IgD-negative memory B cell (primary cell): ENCODE results near the gene KDSR. TPM values are rescaled to one million over a fixed set of nuclear protein-coding genes. Genes with fewer than 3 reads are reported as not detected.

Experiments
- H3K27ac Mint-ChIP-seq, 3 donors: one replicate each; pipeline ENCODE4 v1.8.0; 2020 to 2022; ENCODE audit warnings: mild to moderate bottlenecking in 3 of 3, mixed read lengths in 3 of 3, moderate library complexity in 1 of 3
- H3K27me3 Mint-ChIP-seq: one replicate; pipeline ENCODE4 v1.8.0; 2021; ENCODE audit warnings: mixed read lengths
- H3K36me3 Mint-ChIP-seq: one replicate; pipeline ENCODE4 v1.8.0; 2020; ENCODE audit warnings: mild to moderate bottlenecking, mixed read lengths
- H3K4me1 Mint-ChIP-seq, 3 donors: one replicate each; pipeline ENCODE4 v1.8.0; 2020 to 2022; ENCODE audit warnings: mixed read lengths in 3 of 3, mild to moderate bottlenecking in 1 of 3
- H3K4me3 Mint-ChIP-seq, 4 donors: one replicate each; pipeline ENCODE4 v1.8.0; 2020 to 2022; ENCODE audit warnings: mild to moderate bottlenecking in 4 of 4, mixed read lengths in 4 of 4, moderate library complexity in 3 of 4
- H3K9me3 Mint-ChIP-seq, 3 donors: one replicate each; pipeline ENCODE4 v1.8.0; 2020 to 2021; ENCODE audit warnings: mixed read lengths in 3 of 3, mild to moderate bottlenecking in 1 of 3
- polyA plus RNA-seq: library from polyadenylated mRNA; unstranded; fragments of 300-500 nt; fragmentation: Illumina TruSeq; gene quantifications from one replicate; pipeline ENCODE4 v1.2.3, GENCODE V29; 2021

KDSR gene
- polyA plus RNA-seq, 1 donor from 2014 or later, result 40.2 TPM

DNA sequence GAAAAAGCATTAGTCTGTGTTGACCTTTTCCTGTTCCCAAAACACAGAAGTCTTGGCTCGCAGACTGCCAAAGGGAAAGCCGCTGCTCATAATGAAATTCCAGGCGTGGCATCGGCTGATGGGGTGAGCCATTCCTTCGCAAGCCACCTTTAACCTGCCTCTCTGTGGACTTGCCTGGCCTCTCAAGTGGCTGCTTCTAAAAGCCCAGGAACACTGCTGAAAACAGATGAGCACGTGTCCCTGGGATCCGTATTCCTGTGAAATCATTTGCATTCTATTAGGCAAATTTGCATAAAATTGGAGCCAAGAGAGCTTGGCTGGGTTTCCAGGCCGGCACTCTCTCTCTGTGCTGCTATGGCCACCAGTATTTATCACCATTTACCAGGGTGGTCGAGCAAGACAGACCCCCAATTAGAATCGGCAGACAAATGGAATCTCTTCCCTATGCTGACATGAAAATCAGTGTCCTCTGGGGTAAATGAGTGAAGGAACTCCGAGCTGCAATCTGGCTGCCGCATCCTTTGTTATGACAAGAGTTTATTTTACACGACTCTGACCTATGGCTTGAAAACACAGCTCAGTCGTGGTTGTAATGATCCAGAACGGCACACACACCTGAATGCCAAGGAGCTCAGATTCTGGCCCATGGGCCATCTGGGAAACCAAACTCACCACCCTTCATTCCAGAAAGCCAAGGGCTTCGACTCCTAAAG, 69.2 kb downstream of the KDSR start:
- Mint-ChIP-seq H3K27me3 (no peaks in the 10 kb centered on the region), H3K9me3 (no peaks in the 10 kb centered on the region), H3K4me1 (peaks cover 56 to 75% (median 63%) of the 10 kb centered on the region in 3 donors), H3K36me3 (peaks cover 7% of the 10 kb centered on the region), H3K4me3 (peak overlapping the region in 2 of 4 donors; percentile 58 to 70), H3K27ac (peak overlapping the region in 1 of 3 donors; percentile 58)

DNA sequence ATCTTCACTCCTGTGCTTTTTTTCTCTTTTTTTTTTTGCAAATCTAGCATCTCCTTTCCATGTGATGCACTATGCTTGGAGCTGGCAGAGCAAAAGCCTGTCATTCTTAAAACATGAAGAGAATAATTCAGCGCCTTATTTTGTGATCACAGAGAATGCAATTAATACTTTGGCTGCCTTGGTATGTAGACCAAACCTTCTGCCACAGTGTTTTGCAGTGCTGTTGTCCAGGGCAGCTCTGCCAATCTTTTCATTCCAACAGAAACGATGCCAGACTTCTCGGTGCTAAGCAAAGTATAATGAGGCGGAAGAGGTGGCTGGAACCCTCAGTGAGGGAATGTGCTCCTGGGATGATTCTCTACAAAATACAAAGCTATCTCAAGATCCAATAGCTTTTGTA, 73.1 kb downstream of the KDSR start:
- Mint-ChIP-seq H3K9me3 (no peaks in the 10 kb centered on the region), H3K36me3 (no peaks in the 10 kb centered on the region), H3K4me3 (peak overlapping the region; percentile 55 to 80 (median 67)), H3K27me3 (no peaks in the 10 kb centered on the region), H3K4me1 (peaks cover 45 to 73% (median 54%) of the 10 kb centered on the region in 3 donors), H3K27ac (peak overlapping the region in 2 of 3 donors; percentile 85 to 87)

DNA sequence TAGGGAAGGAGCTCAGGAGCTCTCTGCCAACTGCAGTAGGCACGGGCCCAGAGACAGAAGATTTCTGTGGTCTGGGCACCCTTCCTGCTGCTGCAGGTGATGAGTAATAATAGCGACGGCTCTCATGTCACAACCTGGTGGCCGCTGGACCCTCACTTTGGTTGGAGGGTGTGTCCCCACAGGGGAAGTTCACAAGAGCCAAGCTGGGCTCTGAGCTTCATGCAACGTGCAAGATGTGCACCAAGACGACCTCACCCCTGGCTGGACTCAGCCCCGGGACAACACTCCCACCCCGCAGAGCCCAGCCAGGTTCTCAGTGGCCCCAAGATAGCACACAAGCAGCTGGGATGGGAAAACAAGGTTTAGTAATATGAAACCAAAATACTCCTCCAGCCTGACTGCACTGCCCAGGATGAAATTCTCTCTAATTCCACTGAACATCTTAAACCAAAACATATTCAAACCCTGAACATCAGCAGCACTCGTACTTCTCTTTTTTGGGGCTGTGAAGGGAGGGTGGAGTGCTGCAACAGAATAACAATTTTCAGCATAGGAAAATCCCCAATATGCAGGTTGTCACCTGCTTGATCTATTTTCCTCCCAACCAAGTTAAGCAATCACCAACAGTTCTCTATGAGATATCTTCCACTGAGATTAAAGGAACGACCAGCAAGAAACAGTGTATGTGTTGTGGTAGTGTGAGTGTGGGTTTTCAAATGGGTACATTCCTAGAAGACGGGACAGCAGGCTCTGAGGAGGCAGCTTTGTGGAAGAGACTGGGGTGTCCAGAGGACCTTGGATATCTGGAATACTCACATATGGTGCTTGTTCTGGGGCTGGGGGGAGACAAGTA, 73.9 kb downstream of the KDSR start:
- Mint-ChIP-seq H3K4me3 (peak overlapping the region; percentile 55 to 80 (median 71)), H3K27me3 (no peaks in the 10 kb centered on the region), H3K27ac (peak overlapping the region in 2 of 3 donors; percentile 85 to 87), H3K4me1 (peaks cover 45 to 66% (median 49%) of the 10 kb centered on the region in 3 donors), H3K36me3 (no peaks in the 10 kb centered on the region), H3K9me3 (no peaks in the 10 kb centered on the region)

DNA sequence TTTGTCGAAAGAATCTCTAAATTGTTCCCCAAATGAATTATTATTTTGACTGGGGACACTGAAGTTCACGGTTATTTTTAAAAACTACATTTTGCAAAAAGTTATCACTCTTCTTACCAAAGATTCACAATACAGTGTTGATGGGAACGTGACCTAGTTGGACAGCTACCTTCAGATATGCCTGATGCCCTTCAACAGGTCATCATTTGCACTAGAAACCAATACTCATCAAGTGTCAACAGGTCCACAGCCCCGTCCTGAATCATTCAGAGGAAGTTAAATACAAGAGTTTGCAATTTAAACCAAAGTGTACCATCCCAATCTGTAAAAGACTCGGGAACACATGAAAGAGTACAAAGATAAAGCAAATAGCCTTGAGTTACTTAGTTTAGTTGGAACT, 75.7 kb downstream of the KDSR start:
- Mint-ChIP-seq H3K36me3 (peaks cover 3% of the 10 kb centered on the region), H3K4me1 (peaks cover 44 to 58% (median 49%) of the 10 kb centered on the region in 3 donors), H3K27me3 (no peaks in the 10 kb centered on the region), H3K9me3 (no peaks in the 10 kb centered on the region), H3K27ac (peak overlapping the region in 2 of 3 donors; percentile 85 to 87), H3K4me3 (peak overlapping the region in 2 of 4 donors; percentile 67 to 80)

DNA sequence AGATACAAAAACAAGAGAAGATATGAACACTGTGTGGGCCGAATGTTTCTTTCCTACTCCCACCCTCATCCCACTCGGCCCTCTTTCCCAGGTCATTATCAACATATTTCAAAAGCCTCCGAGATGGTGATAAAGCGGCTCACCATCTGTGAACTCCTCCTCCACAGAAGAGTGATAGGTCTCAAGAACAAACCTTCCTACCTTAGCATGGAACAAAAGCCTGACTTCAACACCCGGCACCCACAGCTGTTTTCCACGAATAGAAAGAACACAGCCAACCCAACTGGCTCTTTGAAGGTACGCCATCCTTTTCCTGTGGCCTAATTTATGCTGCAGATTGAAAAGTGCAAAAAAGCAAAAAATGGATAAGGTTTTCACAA, 76.2 kb downstream of the KDSR start:
- peak overlapping the region in 2 of 3 donors; percentile 85 to 87 for H3K27ac Mint-ChIP-seq
- H3K4me3 Mint-ChIP-seq, result peak overlapping the region in 3 of 4 donors; percentile 13 to 80 (median 13)
- no peaks in the 10 kb centered on the region for H3K27me3 Mint-ChIP-seq
- peaks cover 41 to 54% (median 46%) of the 10 kb centered on the region in 3 donors for H3K4me1 Mint-ChIP-seq
- H3K36me3 Mint-ChIP-seq, result peaks cover 3% of the 10 kb centered on the region
- H3K9me3 Mint-ChIP-seq, result no peaks in the 10 kb centered on the region

DNA sequence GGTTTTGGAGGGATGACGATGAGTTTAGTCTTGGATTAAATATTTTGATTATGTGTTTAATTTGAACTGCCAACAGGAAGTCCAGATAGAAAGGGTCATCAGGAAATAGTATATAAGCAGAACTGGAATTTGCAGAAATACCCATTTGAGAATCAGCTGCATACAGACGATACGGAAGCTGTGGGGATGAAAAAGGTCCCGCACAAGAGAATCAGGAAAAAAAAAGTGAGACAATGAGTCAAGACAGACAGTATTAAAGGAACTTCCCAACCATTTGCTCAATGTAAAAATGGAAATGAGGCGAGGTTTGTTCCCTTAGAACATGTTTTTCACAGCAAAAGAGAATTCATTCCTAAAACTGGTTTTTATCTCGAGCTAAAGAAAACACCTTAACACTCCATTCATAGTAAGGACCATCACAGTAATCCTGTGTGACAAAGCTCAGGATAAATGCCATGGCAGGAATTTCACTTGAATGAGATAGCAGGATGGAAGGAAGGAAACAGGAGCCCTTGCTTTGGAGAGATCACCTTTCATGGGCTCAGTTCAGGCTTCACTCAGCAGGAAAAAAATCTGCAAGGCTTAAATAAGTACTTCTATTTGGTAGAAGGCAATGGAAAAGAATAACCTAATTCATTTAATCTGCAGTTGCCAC, 76.7 kb downstream of the KDSR start:
- Mint-ChIP-seq H3K27ac (peak overlapping the region in 2 of 3 donors; percentile 85 to 87), H3K27me3 (no peaks in the 10 kb centered on the region), H3K36me3 (peaks cover 3% of the 10 kb centered on the region), H3K4me3 (peak overlapping the region in 3 of 4 donors; percentile 13 to 80 (median 21)), H3K9me3 (no peaks in the 10 kb centered on the region), H3K4me1 (peaks cover 39 to 49% (median 41%) of the 10 kb centered on the region in 3 donors)

DNA sequence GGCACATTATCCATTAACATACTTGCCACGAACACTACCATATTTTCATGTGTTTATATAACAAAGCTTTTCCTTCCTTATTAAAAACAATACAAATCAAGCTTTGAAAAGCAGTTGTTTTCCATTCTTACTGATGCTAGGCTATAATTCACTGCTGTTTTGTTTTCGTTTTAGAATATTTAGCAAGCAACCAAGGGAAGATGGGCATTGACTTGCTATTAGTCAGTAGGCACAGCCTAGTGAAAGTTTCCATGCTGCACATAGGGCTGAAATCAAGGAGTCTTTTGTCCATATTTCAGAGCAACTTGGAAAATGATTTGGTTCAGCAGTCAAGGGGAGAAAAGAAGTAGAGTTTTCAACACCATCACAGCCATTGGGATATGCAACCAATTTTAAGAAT, 78.7 kb downstream of the KDSR start:
- Mint-ChIP-seq H3K4me3 (no peak overlapping the region), H3K4me1 (peaks cover 46 to 50% (median 47%) of the 10 kb centered on the region in 3 donors), H3K27ac (no peak overlapping the region), H3K9me3 (no peaks in the 10 kb centered on the region), H3K27me3 (no peaks in the 10 kb centered on the region), H3K36me3 (peaks cover 3% of the 10 kb centered on the region)

DNA sequence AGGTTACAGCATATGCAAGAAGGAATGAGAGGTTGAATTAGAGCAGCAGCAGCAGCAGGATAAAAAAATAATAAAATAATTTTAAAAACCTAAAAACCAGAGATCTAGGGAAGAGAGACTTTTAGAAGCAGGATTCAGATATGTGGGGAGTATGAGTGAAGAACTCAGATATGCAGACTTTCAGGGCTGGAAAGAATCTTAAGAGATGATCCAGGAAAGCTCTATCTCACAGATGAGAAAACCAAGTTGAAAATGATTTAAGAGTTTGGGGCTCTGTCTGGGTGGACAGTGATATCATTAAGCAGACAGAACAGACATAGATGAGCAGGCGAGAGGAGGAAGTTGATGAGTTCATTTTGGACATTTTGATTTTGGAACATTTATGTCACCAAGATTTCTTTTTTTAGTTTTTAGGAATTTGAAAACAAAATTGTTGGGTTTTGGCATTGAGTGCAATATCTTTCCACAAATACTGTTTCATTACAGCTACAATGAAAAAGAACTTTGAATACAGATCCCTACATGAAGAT, 79.2 kb downstream of the KDSR start:
- Mint-ChIP-seq H3K4me3 (no peak overlapping the region), H3K9me3 (no peaks in the 10 kb centered on the region), H3K27me3 (no peaks in the 10 kb centered on the region), H3K4me1 (peaks cover 46 to 49% (median 49%) of the 10 kb centered on the region in 3 donors), H3K36me3 (peaks cover 3% of the 10 kb centered on the region), H3K27ac (no peak overlapping the region)

DNA sequence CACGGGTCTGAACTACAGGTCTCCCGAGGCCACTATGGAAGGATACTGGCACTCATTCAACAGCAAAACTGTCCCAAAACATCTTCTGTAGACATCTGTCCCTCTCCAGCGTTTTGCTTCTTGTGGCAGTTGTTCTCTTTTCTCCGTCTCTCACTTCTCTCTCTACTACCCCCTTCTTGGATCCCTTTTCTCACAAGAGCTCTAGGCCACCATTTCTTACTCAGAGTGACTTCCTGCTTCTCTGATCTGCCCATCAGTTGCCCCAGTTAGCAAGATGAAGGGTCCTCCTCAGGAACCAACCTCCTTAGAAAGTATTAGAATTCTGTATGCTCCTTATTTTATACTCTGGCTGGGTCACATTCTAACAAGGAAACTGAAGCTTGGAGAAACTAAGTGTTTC, 80.1 kb downstream of the KDSR start:
- no peak overlapping the region for H3K4me3 Mint-ChIP-seq
- H3K27ac Mint-ChIP-seq, result no peak overlapping the region
- no peaks in the 10 kb centered on the region for H3K27me3 Mint-ChIP-seq
- no peaks in the 10 kb centered on the region for H3K9me3 Mint-ChIP-seq
- H3K4me1 Mint-ChIP-seq, result peaks cover 38 to 46% (median 44%) of the 10 kb centered on the region in 3 donors
- peaks cover 3% of the 10 kb centered on the region for H3K36me3 Mint-ChIP-seq

DNA sequence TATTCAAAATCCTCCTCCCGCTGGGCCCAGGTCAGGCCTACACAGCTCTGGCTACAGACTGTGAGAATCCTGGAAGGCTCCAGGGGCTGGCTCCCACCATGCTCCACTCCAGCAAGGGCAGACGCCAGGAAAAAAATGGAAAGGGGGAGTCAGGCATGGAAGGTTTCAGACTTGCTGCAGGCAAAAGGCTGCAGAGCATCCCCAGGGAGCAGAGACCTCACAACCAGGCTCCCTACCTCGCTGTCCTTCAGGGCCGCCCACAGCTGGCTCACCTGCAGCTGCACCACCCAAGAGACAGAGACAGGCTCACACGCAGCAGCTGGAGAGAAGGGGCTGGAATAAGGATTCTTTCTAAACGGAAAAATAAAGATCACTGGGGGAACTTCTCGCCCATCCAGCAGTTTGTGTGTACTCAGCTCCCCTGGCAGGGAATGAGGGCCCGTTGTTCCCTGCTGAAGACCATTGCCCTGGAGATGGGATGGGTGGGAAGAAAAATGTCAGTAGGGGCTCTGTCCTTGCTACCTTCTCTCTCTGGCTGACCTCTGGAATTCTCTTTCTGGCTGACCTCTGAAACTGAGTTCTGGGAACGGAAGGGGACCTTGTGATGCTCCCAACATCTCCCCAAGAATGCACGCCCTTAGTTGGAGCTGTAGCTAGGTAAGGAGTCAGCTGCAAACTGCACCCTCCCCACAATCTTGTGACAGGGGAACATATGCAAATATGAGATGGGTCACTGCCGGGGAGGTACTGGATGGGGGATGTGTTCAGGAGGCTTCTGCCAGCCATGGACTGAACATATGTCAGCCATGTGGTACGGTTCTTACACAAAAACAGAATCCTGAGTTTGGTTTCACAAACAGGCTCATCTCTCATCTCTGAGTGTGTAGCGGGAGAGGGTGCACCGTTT, 81.9 kb downstream of the KDSR start:
- H3K27me3 Mint-ChIP-seq, result no peaks in the 10 kb centered on the region
- H3K36me3 Mint-ChIP-seq, result peaks cover 7% of the 10 kb centered on the region
- no peaks in the 10 kb centered on the region for H3K9me3 Mint-ChIP-seq
- no peak overlapping the region for H3K27ac Mint-ChIP-seq
- peak overlapping the region in 3 of 4 donors; percentile 86 to 95 (median 94) for H3K4me3 Mint-ChIP-seq
- peaks cover 37 to 41% (median 40%) of the 10 kb centered on the region in 3 donors for H3K4me1 Mint-ChIP-seq

DNA sequence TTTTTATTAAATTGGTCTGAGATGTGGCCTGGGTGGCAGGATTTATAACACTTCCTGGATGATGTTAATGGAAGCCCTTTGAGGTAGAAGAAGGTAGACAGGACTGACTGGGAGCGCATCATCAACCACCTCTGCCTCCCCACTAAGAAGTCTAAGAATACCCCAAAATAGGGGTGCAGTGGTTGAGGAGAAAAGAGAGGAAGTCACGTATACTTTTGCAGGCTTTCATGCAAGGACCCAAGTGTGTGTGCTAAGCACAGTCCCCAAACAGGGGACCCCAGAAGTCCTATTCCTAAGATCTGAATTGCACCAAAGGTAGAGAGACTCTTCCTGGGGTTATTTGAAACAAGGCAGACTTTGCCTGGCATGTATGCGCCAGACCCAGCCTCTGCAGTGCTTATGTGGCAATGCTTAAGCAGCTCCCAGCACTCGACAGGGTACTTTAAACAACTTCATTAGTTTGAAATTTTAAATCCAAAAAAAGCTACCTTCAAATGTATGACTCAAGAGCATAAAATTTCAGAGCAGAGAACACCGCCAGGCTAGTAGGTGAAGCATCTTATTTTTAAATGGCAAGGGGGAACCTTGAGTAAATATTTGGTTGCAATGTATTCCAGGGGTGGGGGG, 82.7 kb downstream of the KDSR start:
- no peak overlapping the region for H3K27ac Mint-ChIP-seq
- H3K27me3 Mint-ChIP-seq, result no peaks in the 10 kb centered on the region
- peak overlapping the region in 3 of 4 donors; percentile 86 to 95 (median 94) for H3K4me3 Mint-ChIP-seq
- H3K4me1 Mint-ChIP-seq, result peaks cover 35 to 41% (median 40%) of the 10 kb centered on the region in 3 donors
- H3K9me3 Mint-ChIP-seq, result no peaks in the 10 kb centered on the region
- peaks cover 10% of the 10 kb centered on the region for H3K36me3 Mint-ChIP-seq

DNA sequence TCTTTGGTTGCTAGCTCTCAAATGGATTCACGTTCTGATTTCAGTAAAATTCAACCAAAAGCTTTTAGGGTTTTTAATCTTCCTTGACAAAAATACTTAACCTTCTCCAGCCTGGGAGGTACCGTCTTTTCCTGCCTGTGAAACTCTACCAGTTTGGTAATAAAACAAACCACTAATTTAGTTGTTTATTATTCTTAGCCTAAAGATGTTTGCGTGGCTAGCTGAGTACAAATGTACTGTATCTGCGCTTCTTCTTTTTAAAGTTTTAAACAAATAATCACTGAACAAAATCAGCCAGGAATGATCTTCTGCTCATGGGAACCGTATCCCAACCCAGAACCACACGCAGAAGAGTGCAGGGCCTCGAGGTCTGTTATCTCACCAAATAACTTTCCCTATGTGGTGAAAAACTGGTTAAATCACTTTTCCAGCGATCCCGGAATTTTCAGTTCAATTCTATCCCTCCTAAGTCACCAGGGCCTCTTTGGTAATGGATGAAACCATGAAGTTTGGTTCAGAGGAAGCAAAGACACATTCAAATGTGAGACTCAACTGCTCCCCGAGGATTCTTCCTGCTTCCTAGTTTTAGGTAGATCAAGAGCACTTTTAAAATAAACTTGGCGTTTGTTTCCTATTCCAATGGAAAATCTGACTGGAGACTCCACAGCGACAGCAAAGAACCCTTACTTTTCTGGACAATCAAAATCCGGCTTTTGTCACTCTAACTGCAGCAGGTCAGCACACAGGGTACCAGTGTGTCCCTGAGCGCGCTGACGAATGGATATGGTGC, 83.5 kb downstream of the KDSR start:
- H3K4me3 Mint-ChIP-seq, result peak overlapping the region in 3 of 4 donors; percentile 54 to 95 (median 66)
- no peak overlapping the region for H3K27ac Mint-ChIP-seq
- no peaks in the 10 kb centered on the region for H3K27me3 Mint-ChIP-seq
- H3K4me1 Mint-ChIP-seq, result peaks cover 43 to 47% (median 47%) of the 10 kb centered on the region in 3 donors
- H3K9me3 Mint-ChIP-seq, result no peaks in the 10 kb centered on the region
- peaks cover 11% of the 10 kb centered on the region for H3K36me3 Mint-ChIP-seq

DNA sequence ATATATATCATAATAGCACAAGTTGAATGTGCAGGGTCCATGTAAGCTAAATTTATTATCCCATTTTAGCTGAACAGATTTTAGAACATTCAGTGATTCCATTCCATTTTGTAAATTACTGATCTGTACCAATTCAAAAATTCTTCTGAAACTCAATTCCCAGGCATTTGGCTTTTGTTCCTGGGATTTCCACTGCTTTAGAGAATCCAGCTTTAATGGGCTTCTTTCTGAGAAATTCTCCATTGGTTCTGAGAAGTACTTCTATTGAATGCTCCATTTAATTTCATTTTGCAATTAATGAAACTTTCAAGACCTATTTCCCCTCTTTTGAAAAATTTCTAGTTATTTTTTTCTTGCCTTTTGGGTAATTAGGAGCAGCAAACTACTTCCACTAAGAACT, 84.2 kb downstream of the KDSR start:
- H3K4me1 Mint-ChIP-seq, result peaks cover 50 to 54% (median 51%) of the 10 kb centered on the region in 3 donors
- H3K27ac Mint-ChIP-seq, result no peak overlapping the region
- H3K27me3 Mint-ChIP-seq, result no peaks in the 10 kb centered on the region
- peaks cover 14% of the 10 kb centered on the region for H3K36me3 Mint-ChIP-seq
- H3K9me3 Mint-ChIP-seq, result no peaks in the 10 kb centered on the region
- H3K4me3 Mint-ChIP-seq, result peak overlapping the region in 2 of 4 donors; percentile 66 to 95
